Measurements from ENCODE around the gene IFNL4. TPM values are rescaled to one million over a fixed set of nuclear protein-coding genes. Genes with fewer than 3 reads are reported as not detected.

Gene IFNL4
- total and polyA plus RNA-seq, 2 experiments from 2014 or later, result not detected

DNA sequence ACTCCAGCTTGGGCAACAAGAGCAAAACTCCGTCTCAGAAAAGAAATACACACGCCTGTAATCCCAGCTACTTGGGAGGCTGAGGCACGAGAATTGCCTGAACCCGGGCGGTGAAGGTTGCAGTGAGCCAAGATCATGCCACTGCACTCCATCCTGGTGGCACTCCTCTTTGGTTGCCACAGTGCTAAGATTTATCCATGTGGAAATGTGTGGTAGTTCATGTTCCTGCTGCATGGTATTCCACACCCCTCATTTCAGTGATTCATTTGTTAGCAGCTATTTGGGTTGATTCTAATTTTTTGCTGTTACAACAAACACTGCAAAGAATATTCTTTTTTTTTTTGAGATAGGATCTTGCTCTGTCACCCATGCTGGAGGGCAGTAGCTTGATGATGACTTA is 15.9 kb downstream of the IFNL4 start (continued):
- TF ChIP-seq, protein P1, sequence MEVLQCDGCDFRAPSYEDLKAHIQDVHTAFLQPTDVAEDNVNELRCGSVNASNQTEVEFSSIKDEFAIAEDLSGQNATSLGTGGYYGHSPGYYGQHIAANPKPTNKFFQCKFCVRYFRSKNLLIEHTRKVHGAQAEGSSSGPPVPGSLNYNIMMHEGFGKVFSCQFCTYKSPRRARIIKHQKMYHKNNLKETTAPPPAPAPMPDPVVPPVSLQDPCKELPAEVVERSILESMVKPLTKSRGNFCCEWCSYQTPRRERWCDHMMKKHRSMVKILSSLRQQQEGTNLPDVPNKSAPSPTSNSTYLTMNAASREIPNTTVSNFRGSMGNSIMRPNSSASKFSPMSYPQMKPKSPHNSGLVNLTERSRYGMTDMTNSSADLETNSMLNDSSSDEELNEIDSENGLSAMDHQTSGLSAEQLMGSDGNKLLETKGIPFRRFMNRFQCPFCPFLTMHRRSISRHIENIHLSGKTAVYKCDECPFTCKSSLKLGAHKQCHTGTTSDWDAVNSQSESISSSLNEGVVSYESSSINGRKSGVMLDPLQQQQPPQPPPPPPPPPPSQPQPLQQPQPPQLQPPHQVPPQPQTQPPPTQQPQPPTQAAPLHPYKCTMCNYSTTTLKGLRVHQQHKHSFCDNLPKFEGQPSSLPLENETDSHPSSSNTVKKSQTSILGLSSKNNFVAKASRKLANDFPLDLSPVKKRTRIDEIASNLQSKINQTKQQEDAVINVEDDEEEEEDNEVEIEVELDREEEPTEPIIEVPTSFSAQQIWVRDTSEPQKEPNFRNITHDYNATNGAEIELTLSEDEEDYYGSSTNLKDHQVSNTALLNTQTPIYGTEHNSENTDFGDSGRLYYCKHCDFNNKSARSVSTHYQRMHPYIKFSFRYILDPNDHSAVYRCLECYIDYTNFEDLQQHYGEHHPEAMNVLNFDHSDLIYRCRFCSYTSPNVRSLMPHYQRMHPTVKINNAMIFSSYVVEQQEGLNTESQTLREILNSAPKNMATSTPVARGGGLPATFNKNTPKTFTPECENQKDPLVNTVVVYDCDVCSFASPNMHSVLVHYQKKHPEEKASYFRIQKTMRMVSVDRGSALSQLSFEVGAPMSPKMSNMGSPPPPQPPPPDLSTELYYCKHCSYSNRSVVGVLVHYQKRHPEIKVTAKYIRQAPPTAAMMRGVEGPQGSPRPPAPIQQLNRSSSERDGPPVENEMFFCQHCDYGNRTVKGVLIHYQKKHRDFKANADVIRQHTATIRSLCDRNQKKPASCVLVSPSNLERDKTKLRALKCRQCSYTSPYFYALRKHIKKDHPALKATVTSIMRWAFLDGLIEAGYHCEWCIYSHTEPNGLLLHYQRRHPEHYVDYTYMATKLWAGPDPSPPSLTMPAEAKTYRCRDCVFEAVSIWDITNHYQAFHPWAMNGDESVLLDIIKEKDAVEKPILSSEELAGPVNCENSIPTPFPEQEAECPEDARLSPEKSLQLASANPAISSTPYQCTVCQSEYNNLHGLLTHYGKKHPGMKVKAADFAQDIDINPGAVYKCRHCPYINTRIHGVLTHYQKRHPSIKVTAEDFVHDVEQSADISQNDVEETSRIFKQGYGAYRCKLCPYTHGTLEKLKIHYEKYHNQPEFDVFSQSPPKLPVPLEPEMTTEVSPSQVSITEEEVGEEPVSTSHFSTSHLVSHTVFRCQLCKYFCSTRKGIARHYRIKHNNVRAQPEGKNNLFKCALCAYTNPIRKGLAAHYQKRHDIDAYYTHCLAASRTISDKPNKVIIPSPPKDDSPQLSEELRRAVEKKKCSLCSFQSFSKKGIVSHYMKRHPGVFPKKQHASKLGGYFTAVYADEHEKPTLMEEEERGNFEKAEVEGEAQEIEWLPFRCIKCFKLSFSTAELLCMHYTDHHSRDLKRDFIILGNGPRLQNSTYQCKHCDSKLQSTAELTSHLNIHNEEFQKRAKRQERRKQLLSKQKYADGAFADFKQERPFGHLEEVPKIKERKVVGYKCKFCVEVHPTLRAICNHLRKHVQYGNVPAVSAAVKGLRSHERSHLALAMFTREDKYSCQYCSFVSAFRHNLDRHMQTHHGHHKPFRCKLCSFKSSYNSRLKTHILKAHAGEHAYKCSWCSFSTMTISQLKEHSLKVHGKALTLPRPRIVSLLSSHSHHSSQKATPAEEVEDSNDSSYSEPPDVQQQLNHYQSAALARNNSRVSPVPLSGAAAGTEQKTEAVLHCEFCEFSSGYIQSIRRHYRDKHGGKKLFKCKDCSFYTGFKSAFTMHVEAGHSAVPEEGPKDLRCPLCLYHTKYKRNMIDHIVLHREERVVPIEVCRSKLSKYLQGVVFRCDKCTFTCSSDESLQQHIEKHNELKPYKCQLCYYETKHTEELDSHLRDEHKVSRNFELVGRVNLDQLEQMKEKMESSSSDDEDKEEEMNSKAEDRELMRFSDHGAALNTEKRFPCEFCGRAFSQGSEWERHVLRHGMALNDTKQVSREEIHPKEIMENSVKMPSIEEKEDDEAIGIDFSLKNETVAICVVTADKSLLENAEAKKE (CRISPR knock-in tag; IDR thresholded peaks at IDR 0.05), result no peak
- TF ChIP-seq NANOG (IDR thresholded peaks at IDR 0.05; ENCODE audit: borderline replicate concordance) (no peak), EZH2phosphoT487 (IDR thresholded peaks at IDR 0.05; ENCODE audit: unreplicated experiment) (no peak), EZH2 (IDR thresholded peaks at IDR 0.05; ENCODE audit: low read depth, unreplicated experiment) (no peak), STAT1 (IDR thresholded peaks at IDR 0.05; ENCODE audit: unreplicated experiment) (no peak)
- TF ChIP-seq, protein P2, sequence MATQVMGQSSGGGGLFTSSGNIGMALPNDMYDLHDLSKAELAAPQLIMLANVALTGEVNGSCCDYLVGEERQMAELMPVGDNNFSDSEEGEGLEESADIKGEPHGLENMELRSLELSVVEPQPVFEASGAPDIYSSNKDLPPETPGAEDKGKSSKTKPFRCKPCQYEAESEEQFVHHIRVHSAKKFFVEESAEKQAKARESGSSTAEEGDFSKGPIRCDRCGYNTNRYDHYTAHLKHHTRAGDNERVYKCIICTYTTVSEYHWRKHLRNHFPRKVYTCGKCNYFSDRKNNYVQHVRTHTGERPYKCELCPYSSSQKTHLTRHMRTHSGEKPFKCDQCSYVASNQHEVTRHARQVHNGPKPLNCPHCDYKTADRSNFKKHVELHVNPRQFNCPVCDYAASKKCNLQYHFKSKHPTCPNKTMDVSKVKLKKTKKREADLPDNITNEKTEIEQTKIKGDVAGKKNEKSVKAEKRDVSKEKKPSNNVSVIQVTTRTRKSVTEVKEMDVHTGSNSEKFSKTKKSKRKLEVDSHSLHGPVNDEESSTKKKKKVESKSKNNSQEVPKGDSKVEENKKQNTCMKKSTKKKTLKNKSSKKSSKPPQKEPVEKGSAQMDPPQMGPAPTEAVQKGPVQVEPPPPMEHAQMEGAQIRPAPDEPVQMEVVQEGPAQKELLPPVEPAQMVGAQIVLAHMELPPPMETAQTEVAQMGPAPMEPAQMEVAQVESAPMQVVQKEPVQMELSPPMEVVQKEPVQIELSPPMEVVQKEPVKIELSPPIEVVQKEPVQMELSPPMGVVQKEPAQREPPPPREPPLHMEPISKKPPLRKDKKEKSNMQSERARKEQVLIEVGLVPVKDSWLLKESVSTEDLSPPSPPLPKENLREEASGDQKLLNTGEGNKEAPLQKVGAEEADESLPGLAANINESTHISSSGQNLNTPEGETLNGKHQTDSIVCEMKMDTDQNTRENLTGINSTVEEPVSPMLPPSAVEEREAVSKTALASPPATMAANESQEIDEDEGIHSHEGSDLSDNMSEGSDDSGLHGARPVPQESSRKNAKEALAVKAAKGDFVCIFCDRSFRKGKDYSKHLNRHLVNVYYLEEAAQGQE (IDR thresholded peaks at IDR 0.05; ENCODE audit: unreplicated experiment), result no peak
- TF ChIP-seq, protein P3, sequence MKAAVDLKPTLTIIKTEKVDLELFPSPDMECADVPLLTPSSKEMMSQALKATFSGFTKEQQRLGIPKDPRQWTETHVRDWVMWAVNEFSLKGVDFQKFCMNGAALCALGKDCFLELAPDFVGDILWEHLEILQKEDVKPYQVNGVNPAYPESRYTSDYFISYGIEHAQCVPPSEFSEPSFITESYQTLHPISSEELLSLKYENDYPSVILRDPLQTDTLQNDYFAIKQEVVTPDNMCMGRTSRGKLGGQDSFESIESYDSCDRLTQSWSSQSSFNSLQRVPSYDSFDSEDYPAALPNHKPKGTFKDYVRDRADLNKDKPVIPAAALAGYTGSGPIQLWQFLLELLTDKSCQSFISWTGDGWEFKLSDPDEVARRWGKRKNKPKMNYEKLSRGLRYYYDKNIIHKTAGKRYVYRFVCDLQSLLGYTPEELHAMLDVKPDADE (IDR thresholded peaks at IDR 0.05), result no peak
- TF ChIP-seq, protein P4, sequence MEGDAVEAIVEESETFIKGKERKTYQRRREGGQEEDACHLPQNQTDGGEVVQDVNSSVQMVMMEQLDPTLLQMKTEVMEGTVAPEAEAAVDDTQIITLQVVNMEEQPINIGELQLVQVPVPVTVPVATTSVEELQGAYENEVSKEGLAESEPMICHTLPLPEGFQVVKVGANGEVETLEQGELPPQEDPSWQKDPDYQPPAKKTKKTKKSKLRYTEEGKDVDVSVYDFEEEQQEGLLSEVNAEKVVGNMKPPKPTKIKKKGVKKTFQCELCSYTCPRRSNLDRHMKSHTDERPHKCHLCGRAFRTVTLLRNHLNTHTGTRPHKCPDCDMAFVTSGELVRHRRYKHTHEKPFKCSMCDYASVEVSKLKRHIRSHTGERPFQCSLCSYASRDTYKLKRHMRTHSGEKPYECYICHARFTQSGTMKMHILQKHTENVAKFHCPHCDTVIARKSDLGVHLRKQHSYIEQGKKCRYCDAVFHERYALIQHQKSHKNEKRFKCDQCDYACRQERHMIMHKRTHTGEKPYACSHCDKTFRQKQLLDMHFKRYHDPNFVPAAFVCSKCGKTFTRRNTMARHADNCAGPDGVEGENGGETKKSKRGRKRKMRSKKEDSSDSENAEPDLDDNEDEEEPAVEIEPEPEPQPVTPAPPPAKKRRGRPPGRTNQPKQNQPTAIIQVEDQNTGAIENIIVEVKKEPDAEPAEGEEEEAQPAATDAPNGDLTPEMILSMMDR (conservative IDR thresholded peaks at IDR 0.05; ENCODE audit: low read depth in 2 of 2), result no peak

All from GM23338 (cell line).